ENCODE results near the gene SERF1A.
"Not testable (repeated sequence)": the region's sequence is repeated elsewhere in the genome, so short reads cannot be mapped to it uniquely, and the experiment has no call there.

SERF1A gene

GRCh38 chr5:70900533-70901271 lies at the start of gene SERF1A:
TSS of gene SERF1A (plus strand) at chr5:70900669. CDS start at chr5:70900870, 201 bp downstream.
- not testable (repeated sequence) for DNase-seq

- DNase-seq = not testable (repeated sequence)
These were observed 33.7 kb upstream of the SERF1A start for GRCh38 chr5:70866778-70867177.

GRCh38 chr5:70870626-70871025 lies 29.8 kb upstream of the SERF1A start:
- DNase-seq = not testable (repeated sequence)

DNA sequence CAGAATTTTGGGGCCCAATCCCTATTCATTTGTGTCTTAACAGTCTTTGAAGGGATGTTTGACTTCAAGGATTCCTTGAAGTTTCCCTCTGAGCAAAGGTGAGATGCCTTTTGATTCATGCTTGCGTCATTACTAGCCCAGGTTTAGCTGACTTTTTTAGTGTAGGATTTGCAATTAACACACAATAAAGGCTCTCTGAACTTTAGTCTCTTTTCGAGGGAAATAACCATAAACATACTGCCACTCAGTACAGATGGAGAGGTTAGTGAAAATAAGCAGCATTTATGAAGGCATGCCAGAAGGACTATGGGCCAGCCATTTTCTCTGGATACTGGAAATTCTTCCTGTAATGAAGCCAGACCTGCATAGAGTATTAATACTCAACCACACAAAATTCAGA lies 4.4 kb upstream of the SERF1A start:
- DNase-seq = not testable (repeated sequence)

DNA sequence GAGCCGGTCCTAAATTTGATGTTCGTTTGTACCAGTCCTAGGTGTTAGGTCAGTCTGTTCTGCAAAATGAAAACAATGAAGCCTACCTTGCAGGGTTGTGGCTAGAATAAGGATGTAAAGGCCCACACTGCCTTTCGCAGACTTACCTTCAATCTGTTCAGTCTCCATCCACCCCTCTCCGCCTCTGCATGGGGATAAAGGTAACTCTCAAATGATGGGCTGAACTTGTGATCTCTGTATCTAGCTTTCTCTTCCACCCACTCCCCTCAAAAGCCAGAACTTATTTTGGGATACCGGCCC lies 753 bp downstream of the SERF1A start:
- not testable (repeated sequence) for DNase-seq

DNA sequence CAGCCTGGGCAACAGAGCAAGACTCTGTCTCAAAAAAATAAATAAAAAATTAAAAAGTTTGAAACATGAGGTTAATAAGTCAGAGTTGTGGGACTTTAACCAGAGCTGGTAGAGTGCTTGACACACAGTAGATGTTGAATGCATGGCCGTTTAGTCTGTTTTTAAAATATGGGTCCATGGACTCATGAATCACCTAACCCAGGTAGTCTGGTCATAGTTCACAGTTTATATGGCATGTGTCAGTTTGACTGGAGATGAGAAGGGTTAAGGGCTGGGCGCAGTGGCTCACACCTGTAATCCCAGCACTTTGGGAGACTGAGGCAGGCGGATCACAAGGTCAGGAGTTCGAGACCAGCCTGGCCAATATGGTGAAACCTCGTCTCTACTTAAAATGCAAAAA lies 6.2 kb downstream of the SERF1A start:
- not testable (repeated sequence) for DNase-seq

DNA sequence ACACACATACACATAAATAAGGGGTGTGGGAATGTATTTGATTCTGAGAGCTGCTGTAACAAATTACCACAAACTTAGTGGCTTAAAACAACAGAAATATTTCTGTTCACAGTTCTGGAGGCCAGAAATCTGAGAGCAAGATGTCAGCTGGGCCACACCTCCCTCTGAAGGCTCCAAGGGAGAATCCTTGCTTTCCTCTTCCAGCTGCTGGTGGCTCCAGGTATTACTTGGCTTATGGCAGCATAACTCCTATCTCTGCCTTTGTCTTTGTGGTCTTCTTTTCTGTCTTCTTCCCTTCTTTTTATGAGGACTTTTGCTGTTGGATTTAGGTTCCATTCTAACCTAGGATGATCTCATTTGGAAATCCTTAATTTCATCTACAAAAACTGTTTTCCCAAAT lies 16.4 kb downstream of the SERF1A start:
- DNase-seq = not testable (repeated sequence)

DNA sequence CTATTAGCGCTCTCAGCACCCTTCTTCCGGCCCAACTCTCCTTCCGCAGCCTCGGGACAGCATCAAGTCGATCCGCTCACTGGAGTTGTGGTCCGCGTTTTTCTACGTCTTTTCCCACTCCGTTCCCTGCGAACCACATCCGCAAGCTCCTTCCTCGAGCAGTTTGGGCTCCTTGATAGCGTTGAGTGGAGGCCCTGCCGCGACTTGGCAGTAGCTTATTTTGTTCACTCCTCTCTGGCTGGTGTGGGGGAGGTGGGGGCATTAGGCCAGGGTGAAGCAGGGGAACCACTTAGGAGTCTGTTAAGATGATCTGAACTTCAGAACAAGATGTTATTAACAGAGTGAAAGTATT lies 24.7 kb downstream of the SERF1A start:
- DNase-seq = not testable (repeated sequence)

- not testable (repeated sequence) for DNase-seq
These were observed 31.4 kb downstream of the SERF1A start for GRCh38 chr5:70931709-70932368.

DNA sequence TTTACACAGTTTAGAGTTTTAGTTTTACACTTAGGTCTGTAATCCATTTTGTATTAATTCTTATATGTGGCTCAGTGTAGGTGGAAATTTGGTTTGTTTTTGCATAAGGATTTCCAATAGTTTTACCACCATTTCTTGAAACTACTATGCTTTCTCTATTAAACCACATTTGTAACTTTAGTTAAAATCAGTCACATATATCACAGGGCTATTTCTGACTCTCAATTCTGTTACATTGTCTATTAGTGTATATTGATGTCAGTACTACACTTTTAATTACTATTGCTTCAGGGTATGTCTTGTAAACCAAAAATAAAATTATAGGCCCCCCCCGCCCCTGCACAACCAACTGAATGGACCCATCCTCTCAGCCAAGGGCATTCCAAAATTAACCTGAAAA lies 32.1 kb downstream of the SERF1A start:
- DNase-seq = not testable (repeated sequence)

- DNase-seq = not testable (repeated sequence)
These were observed 52.6 kb downstream of the SERF1A start for GRCh38 chr5:70953068-70953467.
